HepG2 (cell line): ENCODE measurements around the gene RBM6. TPM values are rescaled to one million over a fixed set of nuclear protein-coding genes. Genes with fewer than 3 reads are reported as not detected.

Experiments
- ATAC-seq: fragments of 200-7000 bp; cut with Tn5 transposase; 3 replicates; pipeline ENCODE4 v1.9.1; 2020; ENCODE audit warnings: mild to moderate bottlenecking, moderate library complexity
- BruUV-seq: library from RNA; stranded (reverse); fragments of 400-500 nt; replicated peaks from 2 replicates; lab custom pipeline; 2021; lab: Mats Ljungman, UMichigan
- CTCF ChIA-PET: fragments of 300-600 bp; formaldehyde crosslinking; extraction: SDS; loops from one replicate; lab custom pipeline; 2021; ENCODE audit warnings: low total read pairs, inconsistent platforms, low intra/inter-chr PET ratio; lab: Yijun Ruan, JAX
- POLR2A ChIA-PET: fragments of 350-600 bp; sonication (Branson Sonifier 250); formaldehyde crosslinking; loops from one replicate; lab custom pipeline; 2020; ENCODE audit warnings: antibody characterized with exemption, inconsistent platforms; lab: Yijun Ruan, JAX
- DNase-seq: peaks from one replicate; pipeline ENCODE4 v3.0.0-alpha.2; 2015; ENCODE audit warnings: low spot score
- FAIRE-seq: peaks from 3 replicates; lab custom pipeline; 2011; peaks lifted over from hg19 to GRCh38; lab: Jason Lieb, UNC
- H2AFZ ChIP-seq: one replicate; pipeline ENCODE4 v1.6.1; 2011; ENCODE audit warnings: low read length, inconsistent platforms
- H3K27ac ChIP-seq: fragments of 300-600 bp; 3 replicates; pipeline ENCODE4 v1.8.0; 2011; ENCODE audit warnings: mixed run types, mild to moderate bottlenecking, mixed read lengths, low read length, inconsistent platforms; ENCODE audit not compliant: insufficient read depth; ENCODE audit errors: extremely low read length
- H3K27me3 ChIP-seq, 2 experiments: fragments of 200-600 bp in 1 of 2; 2 replicates in 1 of 2; 3 replicates in 1 of 2; pipeline versions ENCODE4 v1.6.0 to v1.8.0; 2011; ENCODE audit warnings: low read length in 2 of 2, mild to moderate bottlenecking in 2 of 2, moderate library complexity in 2 of 2, inconsistent platforms in 1 of 2; ENCODE audit not compliant: insufficient read depth in 2 of 2, control insufficient read depth in 1 of 2
- H3K36me3 ChIP-seq, 2 experiments: fragments of 200-600 bp in 1 of 2; replicated peaks in 1 of 2; 2 replicates in 1 of 2; 3 replicates in 1 of 2; pipeline versions ENCODE4 v1.5.1 to v1.8.0; 2011; ENCODE audit warnings: low read length in 2 of 2, inconsistent platforms in 1 of 2; ENCODE audit not compliant: insufficient read depth in 2 of 2, control insufficient read depth in 1 of 2
- H3K4me1 ChIP-seq: 2 replicates; pipeline ENCODE4 v1.5.1; 2012; ENCODE audit warnings: low read length, inconsistent platforms; ENCODE audit not compliant: insufficient read depth
- H3K4me2 ChIP-seq: 2 replicates; pipeline ENCODE4 v1.6.0; 2011; ENCODE audit warnings: low read depth, low read length, inconsistent platforms
- H3K4me3 ChIP-seq, 3 experiments: fragments of 200-600 bp in 1 of 3; sonication (generic), shearing (Covaris generic) in 1 of 3; replicated peaks in 1 of 3; 2 replicates each; pipeline ENCODE4 v1.5.1; 2011 to 2016; ENCODE audit warnings: low read length in 3 of 3, inconsistent platforms in 2 of 3, low read depth in 2 of 3, mild to moderate bottlenecking in 2 of 3, control low read depth in 1 of 3, mixed read lengths in 1 of 3; ENCODE audit not compliant: insufficient read depth in 1 of 3
- H3K79me2 ChIP-seq: one replicate; pipeline ENCODE4 v1.6.1; 2011; ENCODE audit warnings: low read length, inconsistent platforms; ENCODE audit not compliant: insufficient read depth
- H3K9ac ChIP-seq: 2 replicates; pipeline ENCODE4 v1.6.0; 2011; ENCODE audit warnings: mild to moderate bottlenecking, low read depth, low read length, inconsistent platforms; ENCODE audit not compliant: insufficient read depth
- H3K9me3 ChIP-seq: 2 replicates; pipeline ENCODE4 v1.5.1; 2012; ENCODE audit warnings: mild to moderate bottlenecking, low read length
- H4K20me1 ChIP-seq: 2 replicates; pipeline ENCODE4 v1.6.0; 2011; ENCODE audit warnings: inconsistent platforms, mild to moderate bottlenecking, low read length, moderate library complexity; ENCODE audit not compliant: insufficient read depth
- ASH2L ChIP-seq: fragments of 300-600, 200-600 bp; sonication (generic); IDR thresholded peaks from 2 replicates; pipeline ENCODE4 v1.7.0; 2017; ENCODE audit warnings: low read depth, mild to moderate bottlenecking, moderate library complexity, mixed read lengths, low read length; ENCODE audit not compliant: insufficient read length
- ATAD3A ChIP-seq: sonication (generic); formaldehyde crosslinking; IDR thresholded peaks from 2 replicates; pipeline ENCODE4 v1.4.0; 2020; ENCODE audit warnings: missing genetic modification reagents
- BORCS8-MEF2B ChIP-seq: sonication (generic); formaldehyde crosslinking; IDR thresholded peaks from 2 replicates; pipeline ENCODE4 v1.8.0; 2022; ENCODE audit warnings: mild to moderate bottlenecking, missing genetic modification reagents
- FOXA3 ChIP-seq: IDR thresholded peaks from 2 replicates; pipeline ENCODE4 v1.6.1; 2016; ENCODE audit warnings: missing genetic modification reagents, missing compliant biosample characterization
- ISX ChIP-seq: sonication (generic); formaldehyde crosslinking; conservative IDR thresholded peaks from 2 replicates; pipeline ENCODE4 v1.5.0; 2020; ENCODE audit warnings: missing genetic modification reagents
- KDM6A ChIP-seq: IDR thresholded peaks from 2 replicates; pipeline ENCODE4 v1.6.1; 2016; ENCODE audit warnings: low read depth
- KMT2A ChIP-seq: sonication (generic); formaldehyde crosslinking; IDR thresholded peaks from 2 replicates; pipeline ENCODE4 v1.4.0; 2020; ENCODE audit warnings: missing genetic modification reagents
- NBN ChIP-seq: fragments of 450-650 bp; conservative IDR thresholded peaks from 2 replicates; pipeline ENCODE4 v1.6.1; 2017
- NFIB ChIP-seq: sonication (generic); formaldehyde crosslinking; IDR thresholded peaks from 2 replicates; pipeline ENCODE4 v1.9.0; 2021; ENCODE audit warnings: missing genetic modification reagents, mild to moderate bottlenecking, borderline replicate concordance
- POLR2AphosphoS5 ChIP-seq: IDR thresholded peaks from 2 replicates; pipeline ENCODE4 v1.6.1; 2012; ENCODE audit warnings: low read depth, low read length
- RAD21 ChIP-seq: fragments of 450-650 bp; formaldehyde crosslinking; IDR thresholded peaks from 2 replicates; pipeline ENCODE4 v1.5.0; 2020; ENCODE audit warnings: mild to moderate bottlenecking
- SALL2 ChIP-seq: sonication (generic); formaldehyde crosslinking; IDR thresholded peaks from 2 replicates; pipeline ENCODE4 v1.8.1; 2023; ENCODE audit warnings: mild to moderate bottlenecking, missing genetic modification reagents, inconsistent platforms
- SIN3B ChIP-seq: fragments of 150-350 bp; IDR thresholded peaks from 2 replicates; pipeline ENCODE4 v1.6.1; 2014; ENCODE audit warnings: low read length
- STAG1 ChIP-seq: sonication (generic); formaldehyde crosslinking; IDR thresholded peaks from 2 replicates; pipeline ENCODE4 v1.4.0; 2020; ENCODE audit warnings: missing genetic modification reagents
- TFDP1 ChIP-seq: IDR thresholded peaks from 2 replicates; pipeline ENCODE4 v1.6.1; 2016; ENCODE audit warnings: missing compliant biosample characterization, missing genetic modification reagents, borderline replicate concordance
- THAP8 ChIP-seq: sonication (generic); formaldehyde crosslinking; IDR thresholded peaks from 2 replicates; pipeline ENCODE4 v1.5.1; 2020; ENCODE audit warnings: missing genetic modification reagents, mild to moderate bottlenecking, borderline replicate concordance
- TOE1 ChIP-seq: sonication (generic); formaldehyde crosslinking; IDR thresholded peaks from 2 replicates; pipeline ENCODE4 v1.4.0; 2020; ENCODE audit warnings: mild to moderate bottlenecking, missing genetic modification reagents
- XBP1 ChIP-seq: sonication (generic); formaldehyde crosslinking; IDR thresholded peaks from 2 replicates; pipeline ENCODE4 v1.5.0; 2020; ENCODE audit warnings: missing genetic modification reagents
- ZBTB14 ChIP-seq: sonication (generic); formaldehyde crosslinking; IDR thresholded peaks from 2 replicates; pipeline ENCODE4 v1.4.0; 2020; ENCODE audit warnings: missing genetic modification reagents
- ZBTB2 ChIP-seq: sonication (generic); formaldehyde crosslinking; IDR thresholded peaks from 2 replicates; pipeline ENCODE4 v1.8.0; 2022; ENCODE audit warnings: low read depth, missing genetic modification reagents
- ZNF350 ChIP-seq: sonication (generic); formaldehyde crosslinking; IDR thresholded peaks from 2 replicates; pipeline ENCODE4 v1.4.0; 2020; ENCODE audit warnings: mild to moderate bottlenecking, low read depth, missing genetic modification reagents, borderline replicate concordance
- ZNF619 ChIP-seq: sonication (generic); formaldehyde crosslinking; IDR thresholded peaks from 2 replicates; pipeline ENCODE4 v1.4.0; 2020; ENCODE audit warnings: mild to moderate bottlenecking, missing genetic modification reagents
- ZNF761 ChIP-seq: sonication (generic); formaldehyde crosslinking; conservative IDR thresholded peaks from 2 replicates; pipeline ENCODE4 v1.4.0; 2020; ENCODE audit warnings: mild to moderate bottlenecking, missing genetic modification reagents
- ZNF775 ChIP-seq: sonication (generic); formaldehyde crosslinking; IDR thresholded peaks from 2 replicates; pipeline ENCODE4 v1.4.0; 2020; ENCODE audit warnings: missing genetic modification reagents, mild to moderate bottlenecking, moderate library complexity, borderline replicate concordance
- WGBS: methylation state at CpG from one replicate; pipeline ENCODE4 v1.1.6; 2017; ENCODE audit warnings: low lambda C conversion rate; 5-methylcytosine and 5-hydroxymethylcytosine counted together
- in situ Hi-C: cut with HindIII; loops from 2 replicates; pipeline ENCODE4 v1.10.0; 2017; ENCODE audit warnings: low pct_unique_long_range_greater_than_20kb; ENCODE audit not compliant: extremely low pct_ligation_motif_present
- intact Hi-C: fragments of 100-400 bp; cut with micrococcal nuclease; formaldehyde crosslinking; loops from one replicate; pipeline ENCODE4 v1.10.0; 2022; ENCODE audit not compliant: unreplicated experiment
- polyA plus RNA-seq, 8 experiments: library from polyadenylated mRNA; depleted of rRNA in 3 of 8; stranded (reverse) in 7 of 8; unstranded in 1 of 8; fragments of >200 nt; fragmentation: Illumina TruSeq in 4 of 8; extraction: Trizol in 4 of 8; gene quantifications; 2 replicates each; pipeline versions ENCODE4 v1.2.1 to v1.2.3, GENCODE V29; 2011 to 2016; ENCODE audit warnings: low read depth in 4 of 8, missing spikeins in 1 of 8, mixed read lengths in 1 of 8; ENCODE audit not compliant: insufficient read depth in 1 of 8
- total RNA-seq, 5 experiments: library from RNA; depleted of rRNA; stranded (reverse); fragments of >200 nt; fragmentation: Illumina TruSeq; extraction: Trizol; gene quantifications; 2 replicates each; pipeline ENCODE4 v1.2.3, GENCODE V29; 2016; ENCODE audit warnings: low read depth in 1 of 5

The RBM6 gene
- total and polyA plus RNA-seq, 2 of the 13 experiments (the other 11 are each of a cell fraction or from before 2014, with no cell fraction given): 72.7 to 86.1 TPM

GRCh38 chr3:49930922-49931321 lies 9.0 kb upstream of the RBM6 start:
- FAIRE-seq: peak; percentile 79
- Histone ChIP-seq H4K20me1 (no peaks in the 10 kb centered on the region), H3K4me2 (peak overlapping the region; percentile 85), H3K36me3 (no peaks in the 10 kb centered on the region), H3K4me3 (peak overlapping the region in 2 of 3 experiments; percentile 68 to 83; a peak in 4 of 6 replicates), H3K9ac (peak overlapping the region; percentile 66; the same call in 1 of the 2 replicates), H2AFZ (peak overlapping the region; percentile 65), H3K9me3 (no peaks in the 10 kb centered on the region), H3K27ac (peak overlapping the region; percentile 7), H3K4me1 (peaks cover 42% of the 10 kb centered on the region), H3K79me2 (no peaks in the 10 kb centered on the region), H3K27me3 (no peaks in the 10 kb centered on the region)
- ATAC-seq: peak; percentile 36
- in situ Hi-C loops: no loop called here
- peak; percentile 61 for DNase-seq
- BruUV-seq: no TSS peak
- intact Hi-C loops: loop anchor here (1.0 kb wide), 1 partner anchor 8 kb away; no protein-coding TSS in a partner anchor
- ChIA-PET CTCF (interaction anchor here (1.4 kb wide), 1 partner anchor 9 kb away, joined by 3 read pairs; the partner anchor contains the start of gene RBM6), POLR2A (interaction anchor here (1.2 kb wide), 1 partner anchor 9 kb away, joined by 21 read pairs; the partner anchor contains the start of gene RBM6)
- 13% methylated on average over 1 of the region's 1 CpG for WGBS
- no peak for TF ChIP-seq ASH2L
- TF ChIP-seq ZNF350 (CRISPR knock-in tag): no peak
- TF ChIP-seq BORCS8-MEF2B (CRISPR knock-in tag): no peak
- no peak for TF ChIP-seq TFDP1 (CRISPR knock-in tag)
- no peak for TF ChIP-seq ZNF775 (CRISPR knock-in tag)
- TF ChIP-seq SALL2: no peak
- no peak for TF ChIP-seq TOE1 (CRISPR knock-in tag)
- TF ChIP-seq STAG1 (CRISPR knock-in tag): peak; percentile 30; the same call in 1 of the 2 replicates
- TF ChIP-seq ATAD3A (CRISPR knock-in tag): no peak
- TF ChIP-seq NBN: no peak
- no peak for TF ChIP-seq XBP1 (CRISPR knock-in tag)
- TF ChIP-seq ZNF619: no peak
- no peak for TF ChIP-seq KDM6A
- TF ChIP-seq SIN3B: no peak
- 0 out of 2 replicates have a peak, but pooled peaks have one; percentile 28 for TF ChIP-seq POLR2AphosphoS5
- no peak for TF ChIP-seq NFIB (CRISPR knock-in tag)
- no peak for TF ChIP-seq KMT2A (CRISPR knock-in tag)
- TF ChIP-seq ZNF761: no peak
- TF ChIP-seq ZBTB14 (CRISPR knock-in tag): no peak
- no peak for TF ChIP-seq FOXA3 (CRISPR knock-in tag)
- no peak for TF ChIP-seq THAP8
- no peak for TF ChIP-seq ZBTB2 (CRISPR knock-in tag)
- TF ChIP-seq ISX: no peak
- peak; percentile 26; the same call in 1 of the 2 replicates for TF ChIP-seq RAD21 (CRISPR knock-in tag)
